GM19397 (cell line): Measurements from ENCODE around the gene AGAP5.
"Not testable (repeated sequence)": the region's sequence is repeated elsewhere in the genome, so short reads cannot be mapped to it uniquely, and the experiment has no call there.

Source experiments
- ATAC-seq: cut with Tn5 transposase; IDR thresholded peaks from one replicate; pipeline ENCODE4 v1.9.1; 2021; ENCODE audit warnings: mild to moderate bottlenecking, moderate library complexity; ENCODE audit not compliant: unreplicated experiment

Gene AGAP5

DNA sequence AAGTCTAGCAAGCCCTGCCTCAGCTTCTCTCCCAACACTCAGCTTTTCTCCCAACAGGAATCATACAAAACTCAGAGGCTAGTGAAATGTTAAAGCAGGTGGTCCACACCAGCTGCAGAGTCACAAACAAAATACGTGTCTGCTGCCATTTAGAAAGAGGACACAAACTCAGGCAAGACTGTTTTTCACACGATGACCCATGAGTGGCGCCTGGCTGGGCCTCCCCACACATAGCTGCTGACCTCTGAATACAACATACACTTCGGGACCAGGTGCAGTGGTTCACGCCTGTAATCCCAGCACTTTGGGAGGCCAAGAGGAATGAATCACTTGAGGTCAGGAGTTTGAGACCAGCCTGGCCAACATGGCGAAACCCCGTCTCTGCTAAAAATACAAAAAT, 35.2 kb downstream of the AGAP5 start:
- ATAC-seq: not testable (repeated sequence)

- ATAC-seq: no peak
These were observed 42.0 kb downstream of the AGAP5 start, which contains the start of gene SYNPO2L for GRCh38 chr10:73655990-73656298. TSS of gene SYNPO2L (minus strand) at chr10:73656029. CDS start at chr10:73655922, 107 bp downstream.

DNA sequence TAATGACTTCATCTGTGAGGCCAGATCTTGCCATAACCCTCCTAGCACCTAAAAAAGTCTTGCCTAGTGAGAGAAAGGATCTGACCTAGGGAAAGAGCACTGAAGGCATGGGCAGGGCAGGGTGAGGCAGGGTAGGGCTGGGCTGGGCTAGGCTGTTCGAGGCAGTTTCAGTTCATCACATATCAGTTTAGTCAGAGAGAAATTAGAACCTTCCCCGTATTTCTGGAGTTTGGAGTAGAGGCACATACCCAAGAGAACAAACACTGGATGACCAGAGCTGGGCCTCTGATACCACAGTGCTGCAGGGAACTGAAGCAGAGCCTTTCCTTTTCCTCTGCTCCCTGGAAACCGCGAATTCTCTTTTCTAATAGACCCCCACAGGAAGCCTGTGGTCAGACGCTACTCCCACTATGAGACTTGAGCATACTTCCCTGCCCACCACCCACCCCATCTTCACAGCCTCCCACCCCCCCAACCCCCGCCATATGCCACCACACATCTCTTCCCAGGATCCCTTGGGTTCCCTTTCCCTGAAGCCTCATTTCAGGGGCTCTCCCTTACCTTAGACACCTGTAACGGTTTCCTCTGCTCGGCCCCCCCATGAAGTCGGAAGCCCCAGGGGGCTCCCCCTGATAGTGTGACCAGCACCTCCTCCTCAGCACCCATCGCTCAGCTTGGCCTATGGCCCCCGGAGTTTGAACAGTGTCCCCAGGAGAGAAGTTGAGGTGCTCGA, 42.5 kb downstream of the AGAP5 start:
- no peak for ATAC-seq

DNA sequence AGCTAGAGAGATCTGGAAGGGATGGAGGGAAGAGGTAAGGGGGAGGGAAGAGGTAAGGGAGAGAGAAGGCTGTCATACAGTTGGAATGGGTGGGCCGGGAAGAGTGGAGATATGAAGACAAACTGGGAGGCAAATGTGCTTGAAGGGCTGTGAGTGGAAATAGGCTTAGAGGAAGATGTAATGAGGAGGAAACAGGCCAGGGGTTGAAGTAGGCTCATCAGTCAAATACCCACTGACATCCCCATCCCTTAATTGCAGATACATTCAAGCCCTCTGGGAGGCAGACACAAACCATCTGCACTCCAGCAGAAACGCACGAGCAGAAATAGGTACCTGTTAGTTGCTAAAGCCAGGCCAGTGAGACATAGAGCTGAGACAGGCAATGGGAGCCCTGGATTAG, 44.2 kb downstream of the AGAP5 start:
- no peak for ATAC-seq

- ATAC-seq: no peak
These were observed 44.7 kb downstream of the AGAP5 start for GRCh38 chr10:73653195-73653594.

DNA sequence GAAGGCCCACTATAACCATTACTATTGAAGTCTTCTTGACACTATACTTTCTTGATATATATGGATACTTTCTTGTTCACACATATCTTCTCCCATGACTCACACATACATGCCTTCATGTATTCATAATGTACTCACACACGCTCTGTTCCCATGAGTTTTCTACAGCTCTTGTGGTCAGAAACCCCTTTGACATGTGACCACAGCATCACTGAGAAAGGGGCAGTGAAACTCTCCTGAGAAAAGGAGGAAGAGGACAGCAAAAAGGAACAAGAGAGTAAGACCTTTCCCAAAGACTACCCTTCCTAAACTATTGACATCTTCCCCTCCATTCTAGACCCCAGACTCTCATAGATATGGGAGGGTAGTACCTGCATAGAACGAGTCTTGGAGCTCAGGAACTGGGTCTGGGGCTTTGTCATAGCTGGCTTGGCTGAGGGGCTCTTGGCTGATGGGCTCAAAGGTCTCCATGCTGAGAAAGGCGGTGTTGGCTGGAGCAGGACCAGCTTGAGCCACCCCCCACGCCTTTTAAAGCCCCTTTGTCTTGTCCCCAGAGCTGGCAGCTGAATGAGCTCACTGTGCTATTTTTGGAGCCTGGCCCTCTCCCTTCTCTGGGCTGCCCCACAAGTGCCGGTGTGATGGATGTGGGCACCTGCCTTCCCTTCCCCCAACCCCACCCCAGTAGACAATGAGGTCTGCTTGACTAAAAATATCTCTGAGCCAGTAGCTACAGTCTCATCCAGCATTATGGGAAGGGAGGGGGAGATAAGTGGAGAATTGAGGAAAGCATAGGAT, 47.2 kb downstream of the AGAP5 start:
- no peak for ATAC-seq

DNA sequence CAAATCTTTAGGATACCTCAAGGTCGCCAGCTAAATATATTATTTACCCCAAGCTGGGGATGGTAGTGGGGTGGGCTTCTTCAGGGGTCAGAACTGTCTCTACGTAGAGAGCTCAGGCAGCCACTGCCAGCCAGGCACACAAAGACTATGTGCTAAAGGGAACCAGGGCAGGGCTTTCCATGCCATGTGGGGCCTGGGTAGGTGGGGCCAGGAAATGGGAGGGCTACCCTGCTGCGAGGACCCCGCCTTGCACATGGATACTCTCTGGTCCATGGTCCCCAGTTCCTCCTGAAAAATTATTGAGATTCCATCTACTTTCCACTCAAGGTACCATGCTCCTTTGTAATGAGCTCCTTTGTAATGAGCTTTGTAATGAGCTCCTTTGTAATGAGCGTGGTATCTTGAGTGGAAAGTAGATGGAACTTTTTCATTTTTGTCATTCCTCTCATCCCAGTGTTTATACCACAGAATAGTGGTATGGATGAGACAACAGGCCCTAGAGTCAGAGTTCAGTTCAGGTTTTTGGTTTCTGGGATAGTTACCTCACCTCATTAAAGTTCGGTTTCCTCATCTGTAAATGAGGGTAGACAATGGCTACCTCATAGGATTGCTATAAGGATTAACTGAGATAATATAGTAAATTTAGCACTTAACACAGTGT, 47.9 kb downstream of the AGAP5 start:
- ATAC-seq: no peak

GRCh38 chr10:73648975-73649829, 48.7 kb downstream of the AGAP5 start:
- no peak for ATAC-seq

DNA sequence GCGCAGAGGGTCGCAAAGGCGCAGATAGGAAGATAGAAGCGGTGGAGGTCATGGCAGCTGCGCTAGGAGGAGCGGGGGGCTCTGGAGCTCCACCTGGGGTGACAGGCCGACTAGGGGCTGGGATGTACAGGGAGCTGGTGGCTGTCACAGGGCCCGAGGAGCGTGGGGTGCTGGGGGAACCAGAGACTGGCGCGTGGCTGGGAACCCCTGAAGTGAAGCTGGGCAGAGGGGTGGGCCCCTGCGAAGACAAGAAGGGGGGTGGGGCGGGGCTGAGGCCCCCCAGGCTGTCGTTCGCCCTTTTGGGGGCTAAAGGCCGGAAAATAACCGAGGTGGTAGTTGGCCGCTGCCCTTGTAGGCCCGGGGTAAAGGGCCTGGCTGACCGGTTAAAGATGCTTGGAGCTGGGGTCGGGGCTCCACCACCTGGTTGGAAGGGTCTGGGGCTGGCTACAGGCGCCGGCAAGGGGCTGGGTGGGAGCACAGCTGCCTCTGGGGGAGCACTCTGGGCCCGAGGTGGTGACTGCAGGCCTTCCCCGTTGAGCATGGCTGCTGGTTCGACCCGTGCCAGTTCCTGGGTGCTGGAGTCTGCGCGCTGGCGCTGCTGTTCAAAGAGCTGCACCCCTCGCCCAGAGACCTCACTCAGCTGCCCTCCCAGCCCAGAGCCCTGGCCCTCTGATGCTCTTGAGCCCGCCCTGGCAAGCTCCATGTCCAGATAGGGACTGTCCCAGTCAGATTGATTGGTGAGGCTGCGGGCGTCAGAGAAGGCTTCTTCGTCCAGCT, 49.8 kb downstream of the AGAP5 start:
- ATAC-seq: no peak

GRCh38 chr10:73647211-73647874, 50.6 kb downstream of the AGAP5 start:
- no peak for ATAC-seq

GRCh38 chr10:73646598-73647041, 51.3 kb downstream of the AGAP5 start:
- ATAC-seq: no peak

DNA sequence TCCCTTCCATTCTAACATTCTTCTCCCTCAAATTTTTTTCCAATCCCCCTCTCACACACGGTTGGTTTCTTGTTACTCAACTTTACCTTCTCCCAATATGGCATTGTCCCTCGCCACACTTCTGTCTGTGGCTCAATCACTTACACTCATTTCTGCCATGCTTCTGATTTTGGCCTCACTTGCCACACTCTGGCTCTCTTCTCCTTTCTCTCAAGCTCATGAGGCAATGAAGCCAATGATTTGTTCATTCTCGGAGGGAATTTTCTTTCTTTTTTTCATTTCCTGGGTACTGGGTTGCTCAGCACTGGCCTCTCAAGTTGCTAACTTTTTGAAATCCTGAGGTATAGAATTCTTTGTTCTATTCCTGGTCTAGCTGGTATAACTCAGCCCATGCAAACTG, 52.7 kb downstream of the AGAP5 start:
- no peak for ATAC-seq

- no peak for ATAC-seq
These were observed 53.1 kb downstream of the AGAP5 start for GRCh38 chr10:73644767-73645166.

GRCh38 chr10:73644015-73644743, 53.7 kb downstream of the AGAP5 start:
- ATAC-seq: no peak

DNA sequence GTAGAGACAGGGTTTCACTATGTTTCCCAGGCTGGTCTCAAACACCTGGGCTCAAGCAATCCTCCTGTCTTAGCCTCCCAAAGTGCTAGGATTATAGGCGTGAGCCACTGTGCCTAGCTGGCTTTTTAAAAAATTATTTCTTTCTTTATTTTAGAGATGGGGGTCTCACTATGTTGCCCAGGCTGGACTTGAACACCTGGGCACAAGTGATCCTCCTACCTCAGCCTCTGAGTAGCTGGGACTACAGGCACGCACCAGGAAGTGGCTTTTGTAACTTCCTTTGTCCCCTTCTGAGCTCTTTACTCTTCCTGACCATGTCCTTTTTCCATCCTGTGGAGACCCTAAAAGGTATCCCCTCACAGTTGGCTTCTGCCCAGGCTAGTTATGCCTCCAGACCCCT, 54.5 kb downstream of the AGAP5 start:
- no peak for ATAC-seq

GRCh38 chr10:73641328-73642060, 56.4 kb downstream of the AGAP5 start, which contains the start of gene MYOZ1:
TSS of gene MYOZ1 (minus strand) at chr10:73641474. CDS start at chr10:73640017, 1,457 bp downstream.
- no peak for ATAC-seq

GRCh38 chr10:73639286-73639685, 58.6 kb downstream of the AGAP5 start:
- no peak for ATAC-seq

DNA sequence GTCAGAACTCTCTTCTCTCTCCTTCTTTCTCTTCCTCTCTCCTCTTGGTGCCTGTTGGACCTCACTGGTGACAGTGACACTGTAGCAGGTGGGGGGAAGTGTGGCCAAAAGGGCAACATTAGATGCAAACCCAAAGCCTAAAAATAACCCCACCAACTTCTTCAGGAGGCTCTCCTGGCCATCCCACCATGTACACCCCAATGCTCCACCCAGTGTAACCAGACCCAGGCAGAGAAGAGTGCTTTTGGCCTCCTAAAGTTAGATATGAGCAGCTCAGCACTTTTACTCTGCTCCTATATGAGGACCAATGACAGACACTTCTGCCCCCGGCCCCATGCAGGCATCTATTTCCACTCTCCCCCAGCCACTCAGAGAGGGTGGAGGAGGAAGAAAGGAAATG, 62.1 kb downstream of the AGAP5 start:
- ATAC-seq: no peak
